ENCODE results near the gene INVS.

INVS gene

DNA sequence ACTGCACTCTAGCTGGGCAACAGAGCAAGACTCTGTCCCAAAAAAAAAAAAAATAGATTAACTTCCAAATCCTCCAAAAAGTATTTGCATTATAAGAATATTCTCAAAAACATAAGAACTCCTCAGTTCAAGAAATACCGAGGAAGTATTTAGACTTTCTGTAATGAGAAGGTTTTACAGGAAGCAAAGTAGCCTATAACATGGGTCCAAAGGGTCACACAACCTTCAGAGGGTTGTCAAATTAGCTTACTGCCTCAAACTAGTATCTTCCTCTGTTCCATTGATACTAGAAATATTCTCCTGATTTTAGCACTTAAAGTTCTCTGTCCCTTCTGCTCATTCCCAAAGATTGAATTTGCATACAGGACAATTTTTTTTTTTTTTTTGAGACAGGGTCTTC lies 121.9 kb downstream of the INVS start:
- TF ChIP-seq, protein P1, sequence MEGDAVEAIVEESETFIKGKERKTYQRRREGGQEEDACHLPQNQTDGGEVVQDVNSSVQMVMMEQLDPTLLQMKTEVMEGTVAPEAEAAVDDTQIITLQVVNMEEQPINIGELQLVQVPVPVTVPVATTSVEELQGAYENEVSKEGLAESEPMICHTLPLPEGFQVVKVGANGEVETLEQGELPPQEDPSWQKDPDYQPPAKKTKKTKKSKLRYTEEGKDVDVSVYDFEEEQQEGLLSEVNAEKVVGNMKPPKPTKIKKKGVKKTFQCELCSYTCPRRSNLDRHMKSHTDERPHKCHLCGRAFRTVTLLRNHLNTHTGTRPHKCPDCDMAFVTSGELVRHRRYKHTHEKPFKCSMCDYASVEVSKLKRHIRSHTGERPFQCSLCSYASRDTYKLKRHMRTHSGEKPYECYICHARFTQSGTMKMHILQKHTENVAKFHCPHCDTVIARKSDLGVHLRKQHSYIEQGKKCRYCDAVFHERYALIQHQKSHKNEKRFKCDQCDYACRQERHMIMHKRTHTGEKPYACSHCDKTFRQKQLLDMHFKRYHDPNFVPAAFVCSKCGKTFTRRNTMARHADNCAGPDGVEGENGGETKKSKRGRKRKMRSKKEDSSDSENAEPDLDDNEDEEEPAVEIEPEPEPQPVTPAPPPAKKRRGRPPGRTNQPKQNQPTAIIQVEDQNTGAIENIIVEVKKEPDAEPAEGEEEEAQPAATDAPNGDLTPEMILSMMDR (IDR thresholded peaks at IDR 0.05), result no peak

DNA sequence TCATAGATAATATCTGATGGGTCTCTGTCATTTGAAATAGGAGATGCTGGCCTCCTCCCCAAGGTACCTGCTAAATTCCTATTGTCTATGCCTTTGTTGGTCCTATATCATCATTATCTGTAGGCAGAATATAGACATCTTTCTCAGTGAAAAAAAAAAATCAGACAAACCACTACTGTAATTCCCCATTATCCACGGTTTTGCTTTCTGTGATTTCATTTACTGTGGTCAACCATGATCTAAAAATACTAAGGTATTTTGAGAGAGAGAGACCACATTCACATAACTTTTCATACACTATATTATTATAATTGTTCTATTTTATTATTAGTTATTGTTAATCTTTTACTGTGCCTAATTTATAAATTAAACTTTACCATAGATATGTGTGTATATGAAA lies 122.5 kb downstream of the INVS start:
- TF ChIP-seq, protein P1 (IDR thresholded peaks at IDR 0.05), result no peak

DNA sequence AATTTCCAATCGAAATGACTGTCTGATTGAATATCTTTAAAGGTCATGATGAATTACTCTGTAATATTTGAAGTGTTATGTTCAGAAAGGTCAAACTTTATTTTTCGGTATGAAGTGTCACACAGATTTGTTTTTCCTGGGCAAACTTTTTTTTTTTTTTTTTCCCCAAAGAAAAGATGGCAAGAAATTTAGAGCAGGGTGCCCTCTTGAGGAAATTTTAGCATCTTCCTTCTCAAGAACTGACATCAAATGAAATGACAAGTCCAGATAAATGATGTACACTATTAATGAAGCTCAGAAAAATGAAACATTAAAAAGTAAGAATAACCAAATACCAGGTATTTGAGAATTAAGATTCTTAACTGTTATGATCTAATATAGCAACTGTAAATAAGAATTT lies 123.6 kb downstream of the INVS start:
- TF ChIP-seq, protein P1 (IDR thresholded peaks at IDR 0.05), result peak; percentile 62

DNA sequence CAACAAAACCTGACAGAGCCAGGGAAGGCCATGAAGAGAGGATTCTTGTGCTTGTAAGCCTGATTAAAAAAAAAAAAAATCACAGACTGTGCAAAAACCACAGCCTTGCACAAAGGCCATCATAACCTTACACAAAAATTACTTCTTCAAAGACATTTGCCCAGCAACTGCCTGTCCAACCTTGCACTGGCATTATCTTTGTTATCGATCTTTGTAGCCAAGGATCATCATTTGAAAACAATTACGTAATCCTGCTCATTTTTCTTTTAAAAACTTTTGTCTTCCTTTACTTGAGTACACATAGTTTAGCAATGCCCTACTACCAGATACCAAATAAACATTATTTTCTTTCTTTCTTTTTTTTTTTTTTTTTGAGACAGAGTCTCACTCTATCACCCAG lies 128.6 kb downstream of the INVS start:
- TF ChIP-seq, protein P1 (IDR thresholded peaks at IDR 0.05), result no peak

DNA sequence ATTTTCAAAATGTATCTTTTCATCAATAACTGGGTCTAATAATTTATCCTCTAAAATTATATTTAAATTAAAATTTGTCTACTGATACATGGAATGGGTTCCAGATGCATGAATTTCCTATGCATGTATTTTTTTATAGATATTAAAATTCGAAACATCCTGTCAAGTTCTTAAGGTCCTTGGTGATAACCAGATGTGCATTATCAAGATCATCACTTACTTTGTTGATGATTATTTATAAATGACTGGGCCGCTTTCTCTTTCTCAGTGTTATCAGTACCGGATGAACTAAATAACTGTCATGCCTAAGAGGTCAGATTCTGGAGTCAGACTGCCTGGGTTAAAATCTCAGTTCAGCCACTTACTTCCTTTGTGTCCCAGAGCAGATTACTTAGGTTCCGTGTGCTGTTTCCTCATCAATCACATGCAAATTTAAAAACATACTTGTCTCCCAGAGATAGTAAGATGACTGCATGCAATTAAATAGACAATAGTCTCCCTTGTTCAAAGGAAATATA lies 129.4 kb downstream of the INVS start:
- TF ChIP-seq, protein P1 (IDR thresholded peaks at IDR 0.05), result no peak

DNA sequence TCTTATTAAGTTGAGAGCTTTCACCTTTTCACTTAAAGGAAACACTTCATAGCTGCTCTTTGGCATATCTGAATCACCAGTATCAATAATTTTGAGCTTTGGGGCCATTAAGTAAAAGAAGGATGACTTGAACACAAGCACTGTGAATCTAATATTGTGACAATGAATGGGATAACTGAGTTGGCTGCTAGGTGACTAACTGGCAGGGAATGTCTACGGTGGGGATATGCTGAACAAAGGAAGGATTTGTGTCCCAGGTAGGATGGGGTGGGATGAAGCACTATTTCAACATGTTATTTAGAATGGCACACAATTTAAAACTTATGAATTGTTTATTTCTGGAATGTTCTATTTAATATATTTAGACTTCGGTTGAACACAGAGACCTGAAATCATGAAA lies 130.1 kb downstream of the INVS start:
- TF ChIP-seq, protein P1 (IDR thresholded peaks at IDR 0.05), result no peak

DNA sequence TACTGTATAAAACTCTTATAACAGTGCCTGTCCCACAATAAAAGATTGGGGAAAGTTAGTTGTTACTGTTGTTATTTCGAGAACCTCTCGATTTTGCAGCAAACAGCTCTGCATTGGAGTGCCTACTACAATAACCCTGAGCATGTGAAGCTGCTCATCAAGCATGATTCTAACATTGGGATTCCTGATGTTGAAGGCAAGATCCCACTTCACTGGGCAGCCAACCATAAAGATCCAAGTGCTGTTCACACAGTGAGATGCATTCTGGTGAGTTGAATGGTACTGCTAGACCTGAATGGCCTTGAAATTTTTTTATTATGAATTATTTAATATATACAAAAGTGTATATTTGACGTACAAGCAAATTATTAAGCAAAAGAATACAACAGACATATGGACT lies 130.5 kb downstream of the INVS start:
- TF ChIP-seq, protein P1 (IDR thresholded peaks at IDR 0.05), result no peak

DNA sequence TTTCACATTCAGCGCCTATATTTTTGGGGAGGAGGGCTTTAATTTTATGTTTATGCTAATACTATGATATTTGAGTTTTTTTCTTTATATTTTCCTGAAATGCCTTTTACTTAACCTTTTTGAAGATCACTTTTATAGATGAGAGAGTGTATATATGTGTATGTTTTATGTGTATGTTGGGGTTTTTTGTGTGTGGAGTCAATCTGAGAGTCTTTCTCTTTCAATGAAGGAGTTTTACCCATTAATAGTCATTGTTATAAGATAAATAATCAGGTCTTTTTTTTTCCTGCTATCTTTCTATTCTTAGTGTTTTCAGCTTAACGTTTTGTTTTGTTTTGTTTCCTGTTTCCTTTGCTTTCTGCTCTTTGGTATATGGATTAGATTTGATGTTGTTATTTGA lies 141.5 kb downstream of the INVS start:
- TF ChIP-seq, protein P1 (IDR thresholded peaks at IDR 0.05), result no peak
